Measurements from ENCODE around the gene PCED1B.

- TF ChIP-seq CTCF (conservative IDR thresholded peaks at IDR 0.05 in 1 of 2, IDR thresholded peaks at IDR 0.05 in 1 of 2; ENCODE audit: extremely low read depth in 1 of 2, insufficient read depth in 1 of 2, low read depth in 1 of 2, low read length in 2 of 2) (no peak), EZH2 (IDR thresholded peaks at IDR 0.05; ENCODE audit: borderline replicate concordance, low read length) (no peak)
These were observed 191.6 kb downstream of the PCED1B start for GRCh38 chr12:47270782-47271664.

Measured in mammary epithelial cell (primary cell).